DND-41 (cell line): ENCODE measurements around the gene MACF1.

Source experiments
- ATAC-seq: fragments of 200-7000 bp; cut with Tn5 transposase; 3 replicates; pipeline ENCODE4 v1.9.1; 2021; ENCODE audit warnings: low read depth; ENCODE audit not compliant: insufficient read depth
- DNase-seq: peaks from one replicate; pipeline ENCODE4 v3.0.0-alpha.2; 2020
- H2AFZ ChIP-seq: 2 replicates; pipeline ENCODE4 v1.6.0; 2012; ENCODE audit warnings: low read depth, low read length
- H3K27ac ChIP-seq: 2 replicates; pipeline ENCODE4 v1.5.1; 2012; ENCODE audit warnings: low read length, inconsistent platforms
- H3K27me3 ChIP-seq: fragments of 200-600 bp; sonication (generic); 2 replicates; pipeline ENCODE4 v1.6.0; 2012; ENCODE audit warnings: low read length, mild to moderate bottlenecking, inconsistent platforms; ENCODE audit not compliant: insufficient read depth, poor library complexity
- H3K36me3 ChIP-seq: 2 replicates; pipeline ENCODE4 v1.5.1; 2012; ENCODE audit warnings: low read length, inconsistent platforms; ENCODE audit not compliant: insufficient read depth
- H3K4me1 ChIP-seq: 2 replicates; pipeline ENCODE4 v1.5.1; 2012; ENCODE audit warnings: mild to moderate bottlenecking, low read length; ENCODE audit not compliant: insufficient read depth
- H3K4me2 ChIP-seq: 2 replicates; pipeline ENCODE4 v1.6.0; 2012; ENCODE audit warnings: mild to moderate bottlenecking, moderate library complexity, low read length, inconsistent platforms; ENCODE audit not compliant: insufficient read depth
- H3K4me3 ChIP-seq, 2 experiments: fragments of 200-600 bp in 1 of 2; shearing (Covaris generic) in 1 of 2; 2 replicates each; pipeline ENCODE4 v1.5.1; 2012 to 2016; ENCODE audit warnings: inconsistent platforms in 2 of 2, low read length in 2 of 2, mild to moderate bottlenecking in 2 of 2, low read depth in 1 of 2, moderate library complexity in 1 of 2
- H3K79me2 ChIP-seq: 2 replicates; pipeline ENCODE4 v1.6.0; 2012; ENCODE audit warnings: low read length, inconsistent platforms; ENCODE audit not compliant: insufficient read depth
- H3K9ac ChIP-seq: 2 replicates; pipeline ENCODE4 v1.6.0; 2012; ENCODE audit warnings: low read depth, mild to moderate bottlenecking, inconsistent platforms, low read length, moderate library complexity
- H3K9me3 ChIP-seq: 2 replicates; pipeline ENCODE4 v1.5.1; 2012; ENCODE audit warnings: low read length, moderate library complexity, mild to moderate bottlenecking, inconsistent platforms; ENCODE audit not compliant: insufficient read depth, severe bottlenecking
- H4K20me1 ChIP-seq: 2 replicates; pipeline ENCODE4 v1.6.0; 2012; ENCODE audit warnings: low read length; ENCODE audit not compliant: insufficient read depth
- CTCF ChIP-seq: IDR thresholded peaks from 2 replicates; pipeline ENCODE4 v1.5.1; 2012; ENCODE audit warnings: borderline replicate concordance, low read length, moderate library complexity, mild to moderate bottlenecking; ENCODE audit not compliant: poor library complexity, severe bottlenecking; ENCODE audit errors: extremely low read depth
- EZH2 ChIP-seq: IDR thresholded peaks from 3 replicates; pipeline ENCODE4 v1.6.1; 2012; ENCODE audit warnings: borderline replicate concordance, low read depth, mild to moderate bottlenecking, moderate library complexity, low read length, inconsistent platforms; ENCODE audit not compliant: severe bottlenecking

Gene MACF1

GRCh38 chr1:39342776-39343175, 138.3 kb downstream of the MACF1 start:
- ATAC-seq (no peak), DNase-seq (no peak)
- H3K4me1 ChIP-seq: no peaks in the 10 kb centered on the region
- H3K27me3 ChIP-seq: no peaks in the 10 kb centered on the region
- H3K36me3 ChIP-seq: peaks cover 66% of the 10 kb centered on the region
- no peak overlapping the region for H3K9ac ChIP-seq
- H3K27ac ChIP-seq: no peak overlapping the region
- no peaks in the 10 kb centered on the region for H3K9me3 ChIP-seq
- no peak for TF ChIP-seq CTCF
- TF ChIP-seq EZH2: no peak
- H3K79me2 ChIP-seq: no peaks in the 10 kb centered on the region
- no peak overlapping the region for H3K4me2 ChIP-seq
- H2AFZ ChIP-seq: no peak overlapping the region
- no peaks in the 10 kb centered on the region for H4K20me1 ChIP-seq
- H3K4me3 ChIP-seq: no peak overlapping the region

GRCh38 chr1:39344394-39345154, 140.1 kb downstream of the MACF1 start:
- no peak for ATAC-seq
- no peak overlapping the region for H3K4me3 ChIP-seq

GRCh38 chr1:39346872-39347271, 142.4 kb downstream of the MACF1 start:
- no peaks in the 10 kb centered on the region for H4K20me1 ChIP-seq
- no peak overlapping the region for H3K27ac ChIP-seq
- H3K27me3 ChIP-seq: no peaks in the 10 kb centered on the region
- H3K79me2 ChIP-seq: no peaks in the 10 kb centered on the region
- peaks cover 71% of the 10 kb centered on the region for H3K36me3 ChIP-seq
- H3K9ac ChIP-seq: no peak overlapping the region
- no peak for ATAC-seq
- no peak overlapping the region for H3K4me3 ChIP-seq
- no peaks in the 10 kb centered on the region for H3K9me3 ChIP-seq
- no peak for DNase-seq
- no peak overlapping the region for H3K4me2 ChIP-seq
- H2AFZ ChIP-seq: no peak overlapping the region
- H3K4me1 ChIP-seq: no peaks in the 10 kb centered on the region
- TF ChIP-seq EZH2 (no peak), CTCF (no peak)

More at GRCh38 chr1:39344394-39345154, 140.1 kb downstream of the MACF1 start:
- Histone ChIP-seq H3K36me3 (peaks cover 66% of the 10 kb centered on the region), H3K9me3 (no peaks in the 10 kb centered on the region), H3K27ac (no peak overlapping the region), H3K79me2 (no peaks in the 10 kb centered on the region), H4K20me1 (no peaks in the 10 kb centered on the region), H2AFZ (no peak overlapping the region), H3K9ac (no peak overlapping the region), H3K4me2 (no peak overlapping the region), H3K27me3 (no peaks in the 10 kb centered on the region), H3K4me1 (no peaks in the 10 kb centered on the region)
- TF ChIP-seq EZH2 (no peak), CTCF (no peak)
- no peak for DNase-seq
